Ovary (tissue), 3 donors: ENCODE measurements around the gene USH2A.

ENCODE experiments used
- EP300 ChIP-seq: sonication (generic); formaldehyde crosslinking; IDR thresholded peaks from one replicate; pipeline ENCODE4 v1.6.1; 2017; ENCODE audit warnings: antibody characterized with exemption
- POLR2A ChIP-seq: fragments of 450-650 bp; IDR thresholded peaks from one replicate; pipeline ENCODE4 v1.6.1; 2017; ENCODE audit warnings: antibody characterized with exemption, mild to moderate bottlenecking, moderate library complexity
- TF ChIP-seq, protein P1 (sequence below), 3 donors: fragments of 450-650 bp in 2 of 3; fragments of 200-600 bp in 1 of 3; IDR thresholded peaks; one replicate each; pipeline versions ENCODE4 v1.5.1 to v1.8.0; 2016 to 2022; ENCODE audit warnings: antibody characterized with exemption in 3 of 3, mild to moderate bottlenecking in 1 of 3
- donor health status: DM: no; HTN: no; CAD: no.

DNA sequence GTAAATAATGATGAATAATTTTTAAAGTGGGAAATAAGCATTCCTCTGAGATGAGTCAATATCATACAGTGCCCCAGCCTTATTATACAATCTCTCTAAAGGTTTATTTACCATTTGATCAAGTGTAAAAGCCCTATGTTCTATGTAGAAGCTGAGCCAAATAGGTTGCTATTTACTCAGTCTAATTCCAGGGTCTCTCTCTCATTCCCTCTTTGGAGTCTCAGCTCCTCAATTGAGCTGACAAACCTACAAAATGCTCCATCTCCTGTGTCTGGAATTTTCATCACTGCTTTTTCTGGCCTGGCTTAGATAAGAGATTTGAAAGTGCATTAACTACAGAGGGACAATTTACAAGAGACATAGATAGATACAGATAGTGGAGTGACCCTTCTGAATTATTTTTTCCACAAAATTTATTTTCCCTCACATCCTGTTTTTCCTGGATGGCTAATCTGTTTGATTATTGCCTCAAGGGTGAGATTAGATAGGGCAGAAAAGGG, 24.8 kb upstream of the USH2A start:
- TF ChIP-seq, protein P1, sequence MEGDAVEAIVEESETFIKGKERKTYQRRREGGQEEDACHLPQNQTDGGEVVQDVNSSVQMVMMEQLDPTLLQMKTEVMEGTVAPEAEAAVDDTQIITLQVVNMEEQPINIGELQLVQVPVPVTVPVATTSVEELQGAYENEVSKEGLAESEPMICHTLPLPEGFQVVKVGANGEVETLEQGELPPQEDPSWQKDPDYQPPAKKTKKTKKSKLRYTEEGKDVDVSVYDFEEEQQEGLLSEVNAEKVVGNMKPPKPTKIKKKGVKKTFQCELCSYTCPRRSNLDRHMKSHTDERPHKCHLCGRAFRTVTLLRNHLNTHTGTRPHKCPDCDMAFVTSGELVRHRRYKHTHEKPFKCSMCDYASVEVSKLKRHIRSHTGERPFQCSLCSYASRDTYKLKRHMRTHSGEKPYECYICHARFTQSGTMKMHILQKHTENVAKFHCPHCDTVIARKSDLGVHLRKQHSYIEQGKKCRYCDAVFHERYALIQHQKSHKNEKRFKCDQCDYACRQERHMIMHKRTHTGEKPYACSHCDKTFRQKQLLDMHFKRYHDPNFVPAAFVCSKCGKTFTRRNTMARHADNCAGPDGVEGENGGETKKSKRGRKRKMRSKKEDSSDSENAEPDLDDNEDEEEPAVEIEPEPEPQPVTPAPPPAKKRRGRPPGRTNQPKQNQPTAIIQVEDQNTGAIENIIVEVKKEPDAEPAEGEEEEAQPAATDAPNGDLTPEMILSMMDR (IDR thresholded peaks at IDR 0.05): no peak
- no peak for TF ChIP-seq EP300
- no peak for TF ChIP-seq POLR2A
